Lower leg skin (tissue), 3 donors: Measurements from ENCODE around the gene CDH22.

Source experiments
- CTCF ChIP-seq, 3 donors: fragments of 450-650 bp; IDR thresholded peaks; one replicate each; pipeline ENCODE4 v1.5.1; 2016; ENCODE audit warnings: antibody characterized with exemption in 3 of 3, mild to moderate bottlenecking in 3 of 3, moderate library complexity in 2 of 3
- POLR2A ChIP-seq, 2 donors: fragments of 450-650 bp; IDR thresholded peaks; one replicate each; pipeline ENCODE4 v1.6.1; 2016 to 2017; ENCODE audit warnings: antibody characterized with exemption in 2 of 2, mild to moderate bottlenecking in 1 of 2, moderate library complexity in 1 of 2

GRCh38 chr20:46240065-46240464 is 68.2 kb downstream of the CDH22 start:
- TF ChIP-seq CTCF (IDR thresholded peaks at IDR 0.05) (no peak), POLR2A (IDR thresholded peaks at IDR 0.05) (no peak)
